GM23248 (cell line): ENCODE data around the gene KLK3.

ENCODE experiments used
- EZH2 ChIP-seq: fragments of 200-600 bp; sonication (generic); IDR thresholded peaks from 2 replicates; pipeline ENCODE4 v1.6.1; 2018; ENCODE audit warnings: antibody characterized with exemption, mild to moderate bottlenecking; ENCODE audit not compliant: insufficient read depth, poor library complexity, severe bottlenecking
- EZH2phosphoT487 ChIP-seq: fragments of 200-600 bp; sonication (generic); IDR thresholded peaks from 2 replicates; pipeline ENCODE4 v1.6.1; 2018; ENCODE audit warnings: antibody characterized with exemption, moderate library complexity, mild to moderate bottlenecking, low read depth; ENCODE audit not compliant: insufficient read depth

DNA sequence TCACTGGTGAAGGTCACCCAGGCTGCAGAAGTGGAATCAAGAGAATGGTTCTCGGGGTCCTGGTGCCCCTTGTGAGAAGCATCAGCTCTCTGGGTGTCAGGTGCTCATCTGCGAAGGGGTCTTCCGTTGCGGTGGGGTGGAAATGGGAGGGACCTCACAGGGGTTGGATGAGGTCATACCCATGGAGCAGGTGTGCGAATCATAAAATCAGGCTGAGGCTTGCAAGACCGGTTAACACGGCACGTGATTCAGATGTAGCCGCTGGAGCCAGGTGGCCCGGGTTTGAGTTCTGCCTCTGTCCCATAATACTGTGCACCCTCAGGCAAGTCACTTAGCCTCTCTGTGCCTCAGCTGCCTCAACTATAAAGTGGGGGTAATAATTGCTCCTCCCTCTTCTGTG lies 17.4 kb upstream of the KLK3 start:
- TF ChIP-seq EZH2phosphoT487 (no peak), EZH2 (no peak)
